Stimulated activated naive CD8-positive, alpha-beta T cell treated with anti-CD3 and anti-CD28 coated beads, Interleukin-15, Interleukin-2, amounts not matched to agents 100 ng/mL and 50 ng/mL, for 24 hours (primary cell): ENCODE data around the gene RILPL1.
"Not testable (repeated sequence)": the region's sequence is repeated elsewhere in the genome, so short reads cannot be mapped to it uniquely, and the experiment has no call there.

ENCODE experiments used
- H3K27ac Mint-ChIP-seq: one replicate; pipeline ENCODE4 v1.8.0; 2021; ENCODE audit warnings: mild to moderate bottlenecking, mixed read lengths
- H3K27me3 Mint-ChIP-seq: one replicate; pipeline ENCODE4 v1.8.0; 2021; ENCODE audit warnings: mixed read lengths
- H3K36me3 Mint-ChIP-seq: one replicate; pipeline ENCODE4 v1.8.0; 2021; ENCODE audit warnings: low read depth, mixed read lengths
- H3K4me1 Mint-ChIP-seq: one replicate; pipeline ENCODE4 v1.8.0; 2021; ENCODE audit warnings: low read depth, mixed read lengths
- H3K4me3 Mint-ChIP-seq: one replicate; pipeline ENCODE4 v1.8.0; 2021; ENCODE audit warnings: mild to moderate bottlenecking, mixed read lengths
- H3K9me3 Mint-ChIP-seq: one replicate; pipeline ENCODE4 v1.8.0; 2021; ENCODE audit warnings: mixed read lengths

The RILPL1 gene

GRCh38 chr12:123543541-123543940 is 10.0 kb upstream of the RILPL1 start:
- Mint-ChIP-seq H3K27me3 (no peaks in the 10 kb centered on the region), H3K4me3 (no peak overlapping the region), H3K9me3 (no peaks in the 10 kb centered on the region), H3K4me1 (no peaks in the 10 kb centered on the region), H3K27ac (no peak overlapping the region), H3K36me3 (no peaks in the 10 kb centered on the region)

- Mint-ChIP-seq H3K27ac (no peak overlapping the region), H3K9me3 (no peaks in the 10 kb centered on the region), H3K36me3 (no peaks in the 10 kb centered on the region), H3K4me3 (no peak overlapping the region), H3K27me3 (no peaks in the 10 kb centered on the region), H3K4me1 (no peaks in the 10 kb centered on the region)
Observed at GRCh38 chr12:123540899-123541662, 7.6 kb upstream of the RILPL1 start.

- not testable (repeated sequence) for H3K9me3 Mint-ChIP-seq, H3K36me3 Mint-ChIP-seq, H3K27me3 Mint-ChIP-seq, H3K27ac Mint-ChIP-seq
- H3K4me1 Mint-ChIP-seq, result peaks cover 14% of the 10 kb centered on the region
- H3K4me3 Mint-ChIP-seq, result peak overlapping the region; percentile 37
Observed at GRCh38 chr12:123535952-123536351, 2.4 kb upstream of the RILPL1 start.

GRCh38 chr12:123532808-123533649 is 490 bp downstream of the RILPL1 start:
- peak overlapping the region; percentile 79 for H3K4me3 Mint-ChIP-seq
- no peaks in the 10 kb centered on the region for H3K9me3 Mint-ChIP-seq
- H3K36me3 Mint-ChIP-seq, result no peaks in the 10 kb centered on the region
- H3K4me1 Mint-ChIP-seq, result peaks cover 14% of the 10 kb centered on the region
- peak overlapping the region; percentile 68 for H3K27ac Mint-ChIP-seq
- H3K27me3 Mint-ChIP-seq, result no peaks in the 10 kb centered on the region

GRCh38 chr12:123532019-123532418 is 1.5 kb downstream of the RILPL1 start:
- no peaks in the 10 kb centered on the region for H3K36me3 Mint-ChIP-seq
- H3K4me3 Mint-ChIP-seq, result peak overlapping the region; percentile 79
- no peaks in the 10 kb centered on the region for H3K27me3 Mint-ChIP-seq
- H3K4me1 Mint-ChIP-seq, result peaks cover 14% of the 10 kb centered on the region
- no peaks in the 10 kb centered on the region for H3K9me3 Mint-ChIP-seq
- H3K27ac Mint-ChIP-seq, result peak overlapping the region; percentile 36

DNA sequence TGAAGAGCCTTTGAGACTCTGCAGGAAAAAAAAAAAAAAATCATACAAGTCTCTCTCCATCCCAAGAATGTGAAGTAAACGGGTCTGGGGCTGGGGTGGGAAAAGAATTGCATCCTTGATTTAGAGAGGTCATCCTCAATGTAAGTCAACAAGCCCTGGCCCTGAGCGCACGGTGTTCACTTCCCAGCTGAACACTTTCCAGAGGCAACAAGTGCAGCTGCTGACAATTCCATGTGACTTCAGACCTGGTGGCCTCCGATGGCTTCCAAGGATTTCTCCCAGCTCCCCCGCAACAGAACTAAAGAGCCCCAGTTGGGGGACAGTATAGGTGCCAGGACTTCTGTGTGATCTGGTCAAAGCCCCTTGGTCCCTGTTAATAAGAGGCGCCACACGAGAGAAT is 2.4 kb downstream of the RILPL1 start:
- Mint-ChIP-seq H3K4me1 (peaks cover 14% of the 10 kb centered on the region), H3K27ac (no peak overlapping the region), H3K27me3 (no peaks in the 10 kb centered on the region), H3K4me3 (no peak overlapping the region), H3K9me3 (no peaks in the 10 kb centered on the region), H3K36me3 (no peaks in the 10 kb centered on the region)

- Mint-ChIP-seq H3K36me3 (no peaks in the 10 kb centered on the region), H3K4me1 (peaks cover 14% of the 10 kb centered on the region), H3K27me3 (no peaks in the 10 kb centered on the region), H3K9me3 (no peaks in the 10 kb centered on the region), H3K27ac (no peak overlapping the region), H3K4me3 (no peak overlapping the region)
Observed at GRCh38 chr12:123530668-123531067, 2.9 kb downstream of the RILPL1 start.

GRCh38 chr12:123529686-123530085 is 3.8 kb downstream of the RILPL1 start:
- Mint-ChIP-seq H3K36me3 (no peaks in the 10 kb centered on the region), H3K27ac (no peak overlapping the region), H3K27me3 (no peaks in the 10 kb centered on the region), H3K4me1 (peaks cover 14% of the 10 kb centered on the region), H3K4me3 (no peak overlapping the region), H3K9me3 (no peaks in the 10 kb centered on the region)

- no peaks in the 10 kb centered on the region for H3K27me3 Mint-ChIP-seq
- no peaks in the 10 kb centered on the region for H3K36me3 Mint-ChIP-seq
- no peak overlapping the region for H3K27ac Mint-ChIP-seq
- H3K9me3 Mint-ChIP-seq, result no peaks in the 10 kb centered on the region
- no peak overlapping the region for H3K4me3 Mint-ChIP-seq
- peaks cover 14% of the 10 kb centered on the region for H3K4me1 Mint-ChIP-seq
Observed at GRCh38 chr12:123528858-123529257, 4.7 kb downstream of the RILPL1 start.

DNA sequence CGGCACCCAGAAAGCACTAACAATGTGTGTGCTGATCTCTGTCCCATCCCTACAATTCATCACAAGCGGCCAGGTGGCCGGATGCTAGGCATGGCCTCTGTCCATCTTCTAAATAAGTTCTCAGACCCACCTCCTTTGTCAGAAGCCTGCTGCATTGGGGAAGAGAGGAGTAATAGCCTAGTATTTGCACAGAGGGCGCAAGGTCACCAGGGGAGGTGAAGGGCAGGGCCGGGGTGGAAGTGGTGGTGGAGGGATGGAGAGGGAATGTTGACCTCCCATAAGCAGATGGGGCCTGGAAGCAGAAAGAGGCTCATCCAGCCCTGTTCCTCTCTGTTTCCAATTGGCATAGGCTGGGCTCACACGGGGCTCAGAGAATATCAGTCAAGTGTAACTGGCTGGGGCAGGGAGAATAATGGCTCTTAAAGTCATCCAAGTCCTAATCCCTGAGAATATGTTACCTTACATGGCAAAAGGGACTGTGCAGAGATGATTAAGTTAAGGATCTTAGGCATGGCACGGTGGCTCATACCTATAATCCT is 6.9 kb downstream of the RILPL1 start:
- no peaks in the 10 kb centered on the region for H3K9me3 Mint-ChIP-seq
- H3K4me3 Mint-ChIP-seq, result no peak overlapping the region

DNA sequence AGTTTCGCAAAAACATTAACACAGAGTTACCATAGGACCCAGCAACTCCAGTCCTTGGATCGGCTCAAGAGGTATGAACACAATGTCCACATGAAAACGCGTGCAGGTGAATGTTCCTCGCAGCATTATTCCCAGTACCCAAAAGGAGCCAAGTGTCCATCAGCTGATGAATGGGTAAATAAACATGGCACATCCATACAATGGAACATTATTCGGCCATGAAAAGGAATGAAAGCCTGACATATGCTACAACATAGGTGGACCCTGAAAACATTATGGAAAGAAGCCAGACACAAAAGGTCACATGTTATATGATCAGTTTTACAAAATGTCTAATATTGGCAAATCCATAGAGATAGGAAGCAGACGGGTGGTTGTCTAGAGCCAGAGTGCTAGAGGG is 9.1 kb downstream of the RILPL1 start:
- no peaks in the 10 kb centered on the region for H3K36me3 Mint-ChIP-seq
- H3K27ac Mint-ChIP-seq, result no peak overlapping the region
- no peaks in the 10 kb centered on the region for H3K27me3 Mint-ChIP-seq
- H3K4me1 Mint-ChIP-seq, result no peaks in the 10 kb centered on the region
- H3K4me3 Mint-ChIP-seq, result no peak overlapping the region
- no peaks in the 10 kb centered on the region for H3K9me3 Mint-ChIP-seq

More for the DNA sequence above, 6.9 kb downstream of the RILPL1 start:
- Mint-ChIP-seq H3K27ac (no peak overlapping the region), H3K4me1 (no peaks in the 10 kb centered on the region), H3K36me3 (no peaks in the 10 kb centered on the region), H3K27me3 (no peaks in the 10 kb centered on the region)

GRCh38 chr12:123523518-123523917 is 10.0 kb downstream of the RILPL1 start:
- no peaks in the 10 kb centered on the region for H3K36me3 Mint-ChIP-seq
- H3K4me1 Mint-ChIP-seq, result peaks cover 5% of the 10 kb centered on the region
- H3K27ac Mint-ChIP-seq, result no peak overlapping the region
- H3K27me3 Mint-ChIP-seq, result no peaks in the 10 kb centered on the region
- no peaks in the 10 kb centered on the region for H3K9me3 Mint-ChIP-seq
- no peak overlapping the region for H3K4me3 Mint-ChIP-seq

DNA sequence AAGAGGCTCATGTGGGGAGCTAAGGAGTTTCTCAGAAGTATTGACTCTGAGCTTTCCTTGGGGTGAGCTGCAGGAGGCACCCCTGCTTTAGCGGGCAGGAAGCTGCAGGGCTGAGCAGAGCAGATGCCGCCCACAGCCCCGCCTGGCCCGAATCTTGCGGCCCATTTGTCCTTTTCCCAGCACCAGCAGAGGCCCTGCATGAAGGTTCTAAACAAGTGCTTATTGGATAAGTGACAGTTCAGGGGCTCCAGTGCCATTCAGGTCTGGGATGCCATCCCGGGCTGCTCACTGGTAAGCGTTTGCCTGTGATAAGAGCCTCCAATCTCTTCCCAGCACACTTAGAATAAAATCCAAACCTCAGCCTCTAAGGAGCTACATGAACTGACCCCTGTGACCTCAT is 11.4 kb downstream of the RILPL1 start:
- no peaks in the 10 kb centered on the region for H3K27me3 Mint-ChIP-seq

GRCh38 chr12:123520567-123521474 is 12.7 kb downstream of the RILPL1 start:
- H3K4me3 Mint-ChIP-seq, result no peak overlapping the region
- no peak overlapping the region for H3K27ac Mint-ChIP-seq
- H3K4me1 Mint-ChIP-seq, result peaks cover 5% of the 10 kb centered on the region
- H3K36me3 Mint-ChIP-seq, result no peaks in the 10 kb centered on the region
- no peaks in the 10 kb centered on the region for H3K9me3 Mint-ChIP-seq
- H3K27me3 Mint-ChIP-seq, result no peaks in the 10 kb centered on the region

More for the DNA sequence above, 11.4 kb downstream of the RILPL1 start:
- Mint-ChIP-seq H3K4me3 (no peak overlapping the region), H3K27ac (no peak overlapping the region), H3K9me3 (no peaks in the 10 kb centered on the region), H3K4me1 (peaks cover 5% of the 10 kb centered on the region), H3K36me3 (no peaks in the 10 kb centered on the region)
